IMR-90 (cell line): ENCODE measurements around the gene COL24A1. TPM values are rescaled to one million over a fixed set of nuclear protein-coding genes. Genes with fewer than 3 reads are reported as not detected.

ENCODE experiments used
- ATAC-seq: fragments of 200-7000 bp; cut with Tn5 transposase; 2 replicates; pipeline ENCODE4 v1.9.1; 2020; ENCODE audit warnings: low read depth, mild to moderate bottlenecking, moderate library complexity
- BruUV-seq: library from RNA; stranded (reverse); fragments of 400-500 nt; replicated peaks from 2 replicates; lab custom pipeline; 2021; lab: Mats Ljungman, UMichigan
- CTCF ChIA-PET: fragments of 300-600 bp; formaldehyde crosslinking; extraction: SDS; loops from one replicate; lab custom pipeline; 2021; ENCODE audit warnings: antibody characterized with exemption; lab: Yijun Ruan, JAX
- POLR2A ChIA-PET: fragments of 300-600 bp; sonication (Branson Sonifier 250); formaldehyde crosslinking; loops from one replicate; lab custom pipeline; 2022; ENCODE audit warnings: antibody characterized with exemption; ENCODE audit not compliant: unreplicated experiment; lab: Charles Lee
- DNase-seq: peaks from one replicate; pipeline ENCODE4 v3.0.0; 2013
- H2AFZ ChIP-seq: replicated peaks from 2 replicates; pipeline ENCODE3; 2013; ENCODE audit warnings: low read length, mild to moderate bottlenecking; ENCODE audit not compliant: poor library complexity
- H2AK5ac ChIP-seq: 2 replicates; pipeline ENCODE4 v1.6.1; 2013; ENCODE audit warnings: low read depth, low read length, inconsistent platforms
- H2AK9ac ChIP-seq: replicated peaks from 2 replicates; pipeline ENCODE3; 2013; ENCODE audit warnings: mild to moderate bottlenecking, low read depth, low read length, moderate library complexity; ENCODE audit not compliant: poor library complexity
- H2BK120ac ChIP-seq: 2 replicates; pipeline ENCODE4 v1.6.1; 2013; ENCODE audit warnings: low read depth, low read length, inconsistent platforms
- H2BK15ac ChIP-seq: 3 replicates; pipeline ENCODE4 v1.6.1; 2013; ENCODE audit warnings: low read depth, low read length, inconsistent platforms
- H2BK20ac ChIP-seq: 2 replicates; pipeline ENCODE4 v1.6.1; 2013; ENCODE audit warnings: low read depth, mild to moderate bottlenecking, inconsistent platforms, low read length, moderate library complexity
- H2BK5ac ChIP-seq: 2 replicates; pipeline ENCODE4 v1.6.1; 2013; ENCODE audit warnings: mild to moderate bottlenecking, low read depth, low read length, inconsistent platforms; ENCODE audit not compliant: poor library complexity, severe bottlenecking
- H3K14ac ChIP-seq: replicated peaks from 2 replicates; pipeline ENCODE4 v1.6.1; 2013; ENCODE audit warnings: low read depth, low read length, inconsistent platforms
- H3K18ac ChIP-seq: 2 replicates; pipeline ENCODE4 v1.6.1; 2013; ENCODE audit warnings: low read depth, low read length, control low read depth
- H3K23ac ChIP-seq: 2 replicates; pipeline ENCODE4 v1.6.1; 2013; ENCODE audit warnings: low read depth, low read length, inconsistent platforms
- H3K27ac ChIP-seq: 2 replicates; pipeline ENCODE4 v1.5.1; 2013; ENCODE audit warnings: mild to moderate bottlenecking, control low read depth, low read length; ENCODE audit not compliant: insufficient read depth
- H3K27me3 ChIP-seq: 2 replicates; pipeline ENCODE4 v1.6.1; 2013; ENCODE audit warnings: low read length; ENCODE audit not compliant: control insufficient read depth, insufficient read depth
- H3K36me3 ChIP-seq: 2 replicates; pipeline ENCODE4 v1.6.1; 2013; ENCODE audit warnings: low read length, mixed read lengths; ENCODE audit not compliant: control insufficient read depth, insufficient read depth
- H3K4ac ChIP-seq: 2 replicates; pipeline ENCODE4 v1.6.1; 2013; ENCODE audit warnings: low read depth, low read length, inconsistent platforms
- H3K4me1 ChIP-seq: 2 replicates; pipeline ENCODE4 v1.6.1; 2013; ENCODE audit warnings: low read length, mixed read lengths; ENCODE audit not compliant: control insufficient read depth, insufficient read depth
- H3K4me2 ChIP-seq: 2 replicates; pipeline ENCODE4 v1.6.1; 2013; ENCODE audit warnings: low read depth, mild to moderate bottlenecking, control low read depth, low read length, moderate library complexity
- H3K4me3 ChIP-seq: 2 replicates; pipeline ENCODE4 v1.5.1; 2013; ENCODE audit warnings: low read depth, mild to moderate bottlenecking, control low read depth, low read length, moderate library complexity; ENCODE audit not compliant: insufficient read depth
- H3K56ac ChIP-seq: 2 replicates; pipeline ENCODE4 v1.6.1; 2013; ENCODE audit warnings: low read length, inconsistent platforms; ENCODE audit not compliant: insufficient read depth; ENCODE audit errors: extremely low read depth
- H3K79me1 ChIP-seq, 2 experiments: 2 replicates each; pipeline ENCODE4 v1.6.1; 2013; ENCODE audit warnings: low read length in 2 of 2, inconsistent platforms in 1 of 2, low read depth in 1 of 2
- H3K9ac ChIP-seq: 2 replicates; pipeline ENCODE4 v1.6.1; 2013; ENCODE audit warnings: low read depth, low read length, control low read depth
- H3K9me1 ChIP-seq: 2 replicates; pipeline ENCODE4 v1.6.1; 2013; ENCODE audit warnings: low read length, inconsistent platforms; ENCODE audit not compliant: insufficient read depth
- H3K9me3 ChIP-seq: 2 replicates; pipeline ENCODE4 v1.6.1; 2013; ENCODE audit warnings: low read length; ENCODE audit not compliant: control insufficient read depth, insufficient read depth
- H4K20me1 ChIP-seq: 2 replicates; pipeline ENCODE4 v1.6.1; 2013; ENCODE audit warnings: low read length, inconsistent platforms; ENCODE audit not compliant: insufficient read depth
- H4K5ac ChIP-seq: 2 replicates; pipeline ENCODE4 v1.6.1; 2013; ENCODE audit warnings: mild to moderate bottlenecking, low read depth, low read length, control low read depth
- H4K8ac ChIP-seq, 2 experiments: 2 replicates each; pipeline ENCODE4 v1.6.1; 2013; ENCODE audit warnings: low read depth in 2 of 2, low read length in 2 of 2, control low read depth in 1 of 2, inconsistent platforms in 1 of 2
- H4K91ac ChIP-seq: 2 replicates; pipeline ENCODE4 v1.6.1; 2013; ENCODE audit warnings: low read depth, low read length, inconsistent platforms; ENCODE audit not compliant: insufficient read depth
- BHLHE40 ChIP-seq: fragments of 150-350 bp; IDR thresholded peaks from 2 replicates; pipeline ENCODE4 v1.6.1; 2016; ENCODE audit warnings: mild to moderate bottlenecking, low read depth, low read length
- CEBPB ChIP-seq: IDR thresholded peaks from 2 replicates; pipeline ENCODE4 v1.6.1; 2012; ENCODE audit warnings: low read depth, low read length, improper control_type of control experiment
- CHD1 ChIP-seq: IDR thresholded peaks from 2 replicates; pipeline ENCODE4 v1.6.1; 2012; ENCODE audit warnings: low read depth, low read length, improper control_type of control experiment
- CTCF ChIP-seq: conservative IDR thresholded peaks from 2 replicates; pipeline ENCODE4 v1.5.1; 2012; ENCODE audit warnings: mild to moderate bottlenecking, low read depth, low read length, improper control_type of control experiment
- ELK1 ChIP-seq: fragments of 150-350 bp; IDR thresholded peaks from 2 replicates; pipeline ENCODE4 v1.6.1; 2016; ENCODE audit warnings: low read depth, mild to moderate bottlenecking, low read length, moderate library complexity, borderline replicate concordance
- FOS ChIP-seq: fragments of 150-350 bp; IDR thresholded peaks from 2 replicates; pipeline ENCODE4 v1.6.1; 2016; ENCODE audit warnings: low read depth, low read length
- MAFK ChIP-seq: IDR thresholded peaks from 2 replicates; pipeline ENCODE4 v1.6.1; 2012; ENCODE audit warnings: low read depth, low read length, improper control_type of control experiment
- MAZ ChIP-seq: IDR thresholded peaks from 2 replicates; pipeline ENCODE4 v1.6.1; 2012; ENCODE audit warnings: low read depth, mild to moderate bottlenecking, low read length, improper control_type of control experiment, moderate library complexity, borderline replicate concordance
- MXI1 ChIP-seq: IDR thresholded peaks from 2 replicates; pipeline ENCODE4 v1.6.1; 2012; ENCODE audit warnings: low read depth, mild to moderate bottlenecking, low read length, moderate library complexity, borderline replicate concordance
- NFE2L2 ChIP-seq: fragments of 150-350 bp; IDR thresholded peaks from 2 replicates; pipeline ENCODE4 v1.6.1; 2016; ENCODE audit warnings: low read depth, mild to moderate bottlenecking, low read length
- POLR2A ChIP-seq: IDR thresholded peaks from 2 replicates; pipeline ENCODE4 v1.6.1; 2012; ENCODE audit warnings: mild to moderate bottlenecking, low read depth, low read length
- RAD21 ChIP-seq: IDR thresholded peaks from 2 replicates; pipeline ENCODE4 v1.6.1; 2012; ENCODE audit warnings: low read length, improper control_type of control experiment
- RCOR1 ChIP-seq: IDR thresholded peaks from 2 replicates; pipeline ENCODE4 v1.6.1; 2012; ENCODE audit warnings: mild to moderate bottlenecking, low read length, improper control_type of control experiment; ENCODE audit not compliant: insufficient replicate concordance
- RFX5 ChIP-seq: IDR thresholded peaks from 2 replicates; pipeline ENCODE4 v1.8.0; 2012; ENCODE audit warnings: low read depth, mild to moderate bottlenecking, low read length, moderate library complexity
- WGBS, 2 experiments: methylation state at CpG; one replicate each; pipeline versions ENCODE4 v1.1.5 to v1.1.7; 2013; ENCODE audit warnings: missing lambda C conversion rate in 2 of 2; ENCODE audit not compliant: insufficient read length in 1 of 2; ENCODE audit errors: extremely low coverage in 2 of 2; 5-methylcytosine and 5-hydroxymethylcytosine counted together
- dilution Hi-C: fragments of 300-500 bp; cut with HindIII; formaldehyde crosslinking; loops from one replicate; pipeline ENCODE4 v1.14.3; 2018; ENCODE audit warnings: low sequenced_read_pairs; ENCODE audit not compliant: unreplicated experiment
- in situ Hi-C: fragments of 300-500 bp; cut with MboI; formaldehyde crosslinking; loops from 3 replicates; pipeline ENCODE4 v1.14.3; 2019; ENCODE audit warnings: low sequenced_read_pairs, inconsistent platforms, mixed read lengths
- intact Hi-C: fragments of 100-400 bp; cut with micrococcal nuclease; formaldehyde crosslinking; loops from 2 replicates; pipeline ENCODE4 v1.10.0; 2022
- polyA plus RNA-seq, 3 experiments: library from polyadenylated mRNA; depleted of rRNA; stranded (reverse); fragments of >200 nt; gene quantifications; 2 replicates each; pipeline ENCODE4 v1.2.3, GENCODE V29; 2012; ENCODE audit warnings: low replicate concordance in 1 of 3
- total RNA-seq: library from RNA; depleted of rRNA; stranded (reverse); fragments of >200 nt; gene quantifications from 2 replicates; pipeline ENCODE4 v1.2.3, GENCODE V29; 2012

The COL24A1 gene
- total and polyA plus RNA-seq, 2 of the 4 experiments (the other 2 are of a cell fraction): 1.4 to 2.2 TPM

GRCh38 chr1:86200901-86201300, 44.3 kb upstream of the COL24A1 start:
- Histone ChIP-seq H3K56ac (no peak overlapping the region), H3K4me1 (peaks cover 2% of the 10 kb centered on the region; the same call in 1 of the 2 replicates), H3K4ac (no peak overlapping the region), H3K9me3 (no peaks in the 10 kb centered on the region), H4K5ac (no peak overlapping the region), H2BK20ac (no peak overlapping the region), H3K23ac (no peak overlapping the region), H4K8ac (no peak overlapping the region), H3K4me2 (no peak overlapping the region), H4K91ac (no peak overlapping the region), H2BK15ac (no peak overlapping the region), H3K27me3 (no peaks in the 10 kb centered on the region), H3K18ac (no peak overlapping the region), H3K79me1 (no peaks in the 10 kb centered on the region), H3K9me1 (no peaks in the 10 kb centered on the region), H2AK5ac (no peak overlapping the region), H3K14ac (no peak overlapping the region), H3K27ac (no peak overlapping the region), H3K9ac (no peak overlapping the region), H2BK5ac (no peak overlapping the region), H2AK9ac (no peak overlapping the region), H3K36me3 (no peaks in the 10 kb centered on the region), H2AFZ (no peak overlapping the region), H3K4me3 (no peak overlapping the region), H2BK120ac (no peak overlapping the region), H4K20me1 (no peaks in the 10 kb centered on the region)
- WGBS, 2 experiments: no CpG with 5 or more reads among the region's 8 CpGs
- ChIA-PET CTCF (interaction anchor here (1.3 to 1.4 kb wide), 2 partner anchors 22 to 141 kb away, joined by 3 read pairs; no protein-coding TSS in a partner anchor), POLR2A (no interaction called here)
- ATAC-seq (no peak), DNase-seq (no peak)
- dilution Hi-C loops (no loop called here), in situ Hi-C loops (no loop called here), intact Hi-C loops (no loop called here)
- TF ChIP-seq FOS (no peak), CTCF (no peak), CHD1 (no peak), BHLHE40 (no peak), ELK1 (no peak), MAZ (no peak), MXI1 (no peak), NFE2L2 (no peak), RFX5 (no peak), POLR2A (no peak), MAFK (no peak), RCOR1 (no peak), RAD21 (no peak), CEBPB (no peak)
- no TSS peak for BruUV-seq
